Caco-2 (cell line): ENCODE measurements around the gene SPATA21. TPM values are rescaled to one million over a fixed set of nuclear protein-coding genes. Genes with fewer than 3 reads are reported as not detected.

Experiments used
- BruUV-seq: library from RNA; stranded (reverse); fragments of 400-500 nt; replicated peaks from 2 replicates; lab custom pipeline; 2021; lab: Mats Ljungman, UMichigan
- CTCF ChIA-PET: fragments of 300-600 bp; sonication (Branson Sonifier 250); formaldehyde crosslinking; loops from one replicate; lab custom pipeline; 2022; ENCODE audit warnings: antibody characterized with exemption; lab: Charles Lee
- POLR2A ChIA-PET: fragments of 300-600 bp; sonication (Branson Sonifier 250); formaldehyde crosslinking; loops from one replicate; lab custom pipeline; 2022; ENCODE audit warnings: antibody characterized with exemption; lab: Charles Lee
- DNase-seq, 2 experiments: peaks; one replicate each; pipeline versions ENCODE4 v3.0.0 to v3.0.0-alpha.2; 2020 to 2022
- H3K27me3 ChIP-seq: replicated peaks from 2 replicates; pipeline ENCODE4 v1.6.0; 2011; ENCODE audit warnings: low read length; ENCODE audit not compliant: control insufficient read depth, insufficient read depth
- H3K36me3 ChIP-seq: 2 replicates; pipeline ENCODE4 v1.5.1; 2011; ENCODE audit warnings: low read length; ENCODE audit not compliant: control insufficient read depth, insufficient read depth
- H3K4me1 ChIP-seq: fragments of 250-450 bp; sonication (Bioruptor Pico); 2 replicates; pipeline ENCODE4 v1.5.1; 2020; ENCODE audit warnings: mild to moderate bottlenecking
- H3K4me3 ChIP-seq: 2 replicates; pipeline ENCODE4 v1.5.1; 2011; ENCODE audit warnings: low read depth, mild to moderate bottlenecking, control low read depth, low read length
- H3K9me3 ChIP-seq: fragments of 250-450 bp; sonication (Bioruptor Pico); 2 replicates; pipeline ENCODE4 v1.5.1; 2020; ENCODE audit warnings: mild to moderate bottlenecking, moderate library complexity
- H3K27ac Mint-ChIP-seq: one replicate; pipeline ENCODE4 v1.8.0; 2022; ENCODE audit warnings: mixed read lengths; ENCODE audit not compliant: unreplicated experiment
- H3K27me3 Mint-ChIP-seq: one replicate; pipeline ENCODE4 v1.8.0; 2022; ENCODE audit warnings: mixed read lengths; ENCODE audit not compliant: insufficient read depth, unreplicated experiment
- H3K36me3 Mint-ChIP-seq: one replicate; pipeline ENCODE4 v1.8.0; 2022; ENCODE audit warnings: mild to moderate bottlenecking, mixed read lengths; ENCODE audit not compliant: insufficient read depth, unreplicated experiment
- H3K4me1 Mint-ChIP-seq: one replicate; pipeline ENCODE4 v1.8.0; 2022; ENCODE audit warnings: low read depth, mixed read lengths; ENCODE audit not compliant: unreplicated experiment
- H3K4me3 Mint-ChIP-seq: one replicate; pipeline ENCODE4 v1.8.0; 2022; ENCODE audit warnings: mild to moderate bottlenecking, moderate library complexity, mixed read lengths; ENCODE audit not compliant: unreplicated experiment
- H3K9me3 Mint-ChIP-seq: one replicate; pipeline ENCODE4 v1.8.0; 2022; ENCODE audit warnings: mixed read lengths; ENCODE audit not compliant: unreplicated experiment
- CTCF ChIP-seq, 2 experiments: fragments of 200-600 bp in 1 of 2; IDR thresholded peaks; 1 replicate in 1 of 2; 2 replicates in 1 of 2; pipeline versions ENCODE4 v1.5.1 to v1.8.0; 2011 to 2022; ENCODE audit warnings: antibody characterized with exemption in 1 of 2, control low read depth in 1 of 2, inconsistent platforms in 1 of 2, low read depth in 1 of 2, low read length in 1 of 2, mild to moderate bottlenecking in 1 of 2, moderate library complexity in 1 of 2; ENCODE audit not compliant: insufficient read depth in 1 of 2, severe bottlenecking in 1 of 2, unreplicated experiment in 1 of 2
- intact Hi-C: fragments of 100-400 bp; cut with micrococcal nuclease; formaldehyde crosslinking; loops from one replicate; pipeline ENCODE4 v1.10.0; 2022; ENCODE audit not compliant: unreplicated experiment
- total RNA-seq: library from RNA; stranded (reverse); gene quantifications from 2 replicates; pipeline ENCODE4 v1.2.3, GENCODE V29; 2022

Gene SPATA21
- total RNA-seq, 1 experiment from 2014 or later: not detected

GRCh38 chr1:16354619-16355018 is 82.6 kb downstream of the SPATA21 start:
- 0 out of 2 replicates have a peak, but pooled peaks cover 9% of the 10 kb centered on the region for H3K4me1 ChIP-seq
- H3K27me3 ChIP-seq: no peaks in the 10 kb centered on the region
- intact Hi-C loops: no loop called here
- no peaks in the 10 kb centered on the region for H3K27me3 Mint-ChIP-seq
- H3K4me3 Mint-ChIP-seq: no peak overlapping the region
- no peak for TF ChIP-seq CTCF (IDR thresholded peaks at IDR 0.05; ENCODE audit: insufficient read depth in 1 of 2, low read depth in 1 of 2, low read length in 1 of 2, severe bottlenecking in 1 of 2, unreplicated experiment in 1 of 2)
- H3K9me3 ChIP-seq: no peaks in the 10 kb centered on the region
- no peak for DNase-seq
- H3K4me1 Mint-ChIP-seq: no peaks in the 10 kb centered on the region
- no peaks in the 10 kb centered on the region for H3K36me3 ChIP-seq
- no peak overlapping the region for H3K27ac Mint-ChIP-seq
- ChIA-PET POLR2A (no interaction called here), CTCF (interaction anchor here (1.6 kb wide), 1 partner anchor 9 kb away, joined by 3 read pairs; no protein-coding TSS in a partner anchor)
- BruUV-seq: no TSS peak
- H3K4me3 ChIP-seq: no peak overlapping the region
- H3K9me3 Mint-ChIP-seq: no peaks in the 10 kb centered on the region
- H3K36me3 Mint-ChIP-seq: no peaks in the 10 kb centered on the region

- ChIA-PET CTCF (interaction anchor here (0.6 to 1.7 kb wide), 2 partner anchors 10 to 146 kb away, joined by 3 to 12 read pairs; no protein-coding TSS in a partner anchor), POLR2A (interaction anchor here (0.6 kb wide), 1 partner anchor 30 kb away, joined by 3 read pairs; no protein-coding TSS in a partner anchor)
- Mint-ChIP-seq H3K9me3 (no peaks in the 10 kb centered on the region), H3K27ac (peak overlapping the region; percentile 76), H3K36me3 (no peaks in the 10 kb centered on the region), H3K4me3 (peak overlapping the region; percentile 84), H3K27me3 (no peaks in the 10 kb centered on the region), H3K4me1 (no peaks in the 10 kb centered on the region)
- Histone ChIP-seq H3K36me3 (no peaks in the 10 kb centered on the region), H3K27me3 (no peaks in the 10 kb centered on the region), H3K9me3 (no peaks in the 10 kb centered on the region), H3K4me3 (peak overlapping the region; percentile 66), H3K4me1 (peaks cover 14% of the 10 kb centered on the region; the same call in 1 of the 2 replicates)
- BruUV-seq: TSS peak; percentile 85
- TF ChIP-seq CTCF (IDR thresholded peaks at IDR 0.05; ENCODE audit: insufficient read depth in 1 of 2, low read depth in 1 of 2, low read length in 1 of 2, severe bottlenecking in 1 of 2, unreplicated experiment in 1 of 2): no peak
- no peak for DNase-seq
- intact Hi-C loops: loop anchor here (2.0 kb wide), 1 partner anchor 14 kb away; the partner anchor contains the start of gene SZRD1
Observed at GRCh38 chr1:16352842-16353535, 84.2 kb downstream of the SPATA21 start.

- TF ChIP-seq CTCF (IDR thresholded peaks at IDR 0.05; ENCODE audit: insufficient read depth in 1 of 2, low read depth in 1 of 2, low read length in 1 of 2, severe bottlenecking in 1 of 2, unreplicated experiment in 1 of 2): peak; percentile 9 to 31
- no peaks in the 10 kb centered on the region for H3K4me1 Mint-ChIP-seq
- no peaks in the 10 kb centered on the region for H3K36me3 Mint-ChIP-seq
- Histone ChIP-seq H3K36me3 (no peaks in the 10 kb centered on the region), H3K4me1 (peaks cover 14% of the 10 kb centered on the region; the same call in 1 of the 2 replicates), H3K4me3 (peak within 1 kb of the TSS; percentile 66), H3K9me3 (no peaks in the 10 kb centered on the region), H3K27me3 (no peaks in the 10 kb centered on the region)
- DNase-seq: peak; percentile 91 to 94
- no peaks in the 10 kb centered on the region for H3K9me3 Mint-ChIP-seq
- H3K27ac Mint-ChIP-seq: peak within 1 kb of the TSS; percentile 76
- intact Hi-C loops: loop anchor here (2.0 kb wide), 1 partner anchor 15 kb away; the partner anchor contains the start of gene SZRD1
- ChIA-PET POLR2A (interaction anchor here (0.5 to 0.6 kb wide), 3 partner anchors 135 to 207 kb away, joined by 3 to 4 read pairs (median 4); no protein-coding TSS in a partner anchor), CTCF (interaction anchor here (0.6 to 1.7 kb wide), 3 partner anchors 11 to 15 kb away, joined by 3 to 12 read pairs (median 4); partner anchors contain the start of gene SZRD1)
- BruUV-seq: no TSS peak
- H3K4me3 Mint-ChIP-seq: peak within 1 kb of the TSS; percentile 84
- H3K27me3 Mint-ChIP-seq: no peaks in the 10 kb centered on the region
Observed at GRCh38 chr1:16351994-16352841, 85.0 kb downstream of the SPATA21 start, which contains the start of gene FBXO42. Gene FBXO42, minus strand, starts transcription at chr1:16352480. Its CDS starts 37,062 bp downstream, at chr1:16315418.
